Astrocyte of the spinal cord (primary cell): ENCODE data around the gene KATNB1.
A peak's percentile ranks its signal among the peaks of the same experiment; 100 is the strongest.

Experiments
- DNase-seq: peaks from one replicate; pipeline ENCODE4 v3.0.0; 2011; ENCODE audit warnings: low read depth, low spot score
- H3K4me3 ChIP-seq: 2 replicates; pipeline ENCODE4 v1.5.1; 2011; ENCODE audit warnings: low read depth, mild to moderate bottlenecking, low read length, moderate library complexity
- CTCF ChIP-seq: IDR thresholded peaks from 2 replicates; pipeline ENCODE4 v1.5.1; 2012; ENCODE audit warnings: low read depth, mild to moderate bottlenecking, low read length, inconsistent platforms
- in situ Hi-C: cut with HindIII; loops from 2 replicates; pipeline ENCODE4 v1.10.0; 2017; ENCODE audit warnings: low sequenced_read_pairs

The KATNB1 gene

DNA sequence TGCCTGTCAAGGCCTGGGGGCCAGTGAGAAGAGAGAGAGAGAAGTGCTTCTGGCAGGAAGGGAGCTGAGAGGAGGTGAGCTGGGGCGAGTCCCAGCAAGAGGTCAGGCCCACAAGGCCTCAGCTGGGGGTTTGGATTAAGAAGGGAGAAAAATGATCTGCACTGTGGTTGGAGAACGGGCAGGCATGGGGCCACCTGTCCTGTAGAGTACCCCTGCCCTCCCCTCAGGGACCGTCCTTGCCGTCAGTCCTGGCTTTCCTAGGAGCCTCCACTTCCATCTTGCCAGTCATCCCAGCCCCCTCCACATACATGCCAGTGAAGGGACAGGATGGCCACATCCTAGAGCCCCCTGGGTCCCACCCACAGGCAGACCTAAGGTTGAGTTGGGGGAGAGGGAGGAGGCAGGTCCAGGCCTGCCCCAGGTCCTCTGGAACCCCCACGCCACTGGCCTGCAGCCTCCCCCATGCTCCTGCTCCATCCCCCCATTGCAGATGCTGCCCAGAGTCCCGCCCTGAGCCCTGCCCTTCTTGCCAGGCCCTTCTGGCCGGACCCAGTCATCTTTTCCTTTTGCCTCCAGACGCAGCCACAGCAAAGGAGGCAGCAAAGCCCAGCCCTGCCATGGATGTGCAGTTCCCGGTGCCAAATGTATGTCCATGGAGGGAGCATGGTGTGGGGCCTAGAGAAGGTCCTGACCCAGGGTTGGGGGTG is 18.9 kb downstream of the KATNB1 start:
- in situ Hi-C loops = no loop called here
- TF ChIP-seq CTCF = no peak
- H3K4me3 ChIP-seq = no peak overlapping the region
- no peak for DNase-seq

DNA sequence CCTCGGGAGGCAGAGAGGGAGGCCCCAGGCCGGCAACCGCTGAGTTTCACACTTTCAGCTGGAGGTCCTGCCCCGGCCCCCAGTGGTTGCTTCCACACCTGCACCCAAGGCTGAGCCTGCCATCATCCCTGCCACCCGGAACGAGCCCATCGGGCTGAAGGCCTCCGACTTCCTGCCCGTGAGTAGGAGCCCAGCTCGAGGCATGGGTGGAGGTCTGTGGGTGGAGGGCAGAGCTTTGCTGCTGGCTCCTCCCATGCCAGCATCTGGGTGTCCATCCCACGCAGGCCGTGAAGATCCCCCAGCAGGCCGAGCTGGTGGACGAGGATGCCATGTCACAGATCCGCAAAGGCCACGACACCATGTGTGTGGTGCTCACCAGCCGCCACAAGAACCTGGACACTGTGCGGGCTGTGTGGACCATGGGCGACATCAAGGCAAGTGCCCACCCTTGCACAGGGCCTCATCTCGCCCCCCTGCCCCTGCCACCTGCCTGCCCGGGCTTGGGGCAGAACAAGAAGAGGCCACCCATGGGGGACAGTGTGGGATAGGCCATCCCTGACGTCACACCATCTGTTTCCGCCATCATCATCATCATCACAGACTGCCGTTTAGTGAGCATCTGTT is 19.6 kb downstream of the KATNB1 start:
- no peak overlapping the region for H3K4me3 ChIP-seq
- no peak for DNase-seq
- in situ Hi-C loops = no loop called here
- no peak for TF ChIP-seq CTCF

DNA sequence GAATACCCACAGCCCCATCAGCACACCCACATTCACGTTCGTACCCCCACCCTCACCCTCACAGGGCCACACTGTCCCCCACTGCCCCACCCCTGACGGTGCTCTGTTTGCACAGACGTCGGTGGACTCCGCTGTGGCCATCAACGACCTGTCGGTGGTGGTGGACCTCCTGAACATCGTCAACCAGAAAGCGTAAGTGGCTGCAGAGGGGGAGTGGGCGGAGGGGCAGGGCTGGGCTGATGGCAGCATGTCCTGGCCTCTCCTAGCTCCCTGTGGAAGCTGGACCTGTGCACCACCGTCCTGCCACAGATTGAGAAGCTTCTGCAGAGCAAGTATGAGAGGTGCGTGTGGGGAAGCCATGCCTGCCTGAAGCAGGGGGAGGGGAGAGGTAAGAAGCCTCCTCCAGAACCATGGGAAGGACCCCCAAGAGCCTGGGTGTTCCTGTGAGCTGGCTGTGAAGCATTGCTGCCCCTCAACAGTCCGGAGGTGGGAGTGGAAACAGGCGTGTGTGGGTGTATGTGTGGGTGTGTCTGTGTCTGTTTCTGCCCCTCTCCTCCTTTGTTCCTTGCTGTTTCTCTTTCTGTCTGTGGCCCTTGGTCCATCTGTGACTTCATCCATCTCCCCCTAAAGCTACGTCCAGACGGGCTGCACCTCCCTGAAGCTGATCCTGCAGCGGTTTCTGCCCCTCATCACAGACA is 20.3 kb downstream of the KATNB1 start:
- no peak for TF ChIP-seq CTCF
- no peak overlapping the region for H3K4me3 ChIP-seq
- in situ Hi-C loops = no loop called here
- no peak for DNase-seq

DNA sequence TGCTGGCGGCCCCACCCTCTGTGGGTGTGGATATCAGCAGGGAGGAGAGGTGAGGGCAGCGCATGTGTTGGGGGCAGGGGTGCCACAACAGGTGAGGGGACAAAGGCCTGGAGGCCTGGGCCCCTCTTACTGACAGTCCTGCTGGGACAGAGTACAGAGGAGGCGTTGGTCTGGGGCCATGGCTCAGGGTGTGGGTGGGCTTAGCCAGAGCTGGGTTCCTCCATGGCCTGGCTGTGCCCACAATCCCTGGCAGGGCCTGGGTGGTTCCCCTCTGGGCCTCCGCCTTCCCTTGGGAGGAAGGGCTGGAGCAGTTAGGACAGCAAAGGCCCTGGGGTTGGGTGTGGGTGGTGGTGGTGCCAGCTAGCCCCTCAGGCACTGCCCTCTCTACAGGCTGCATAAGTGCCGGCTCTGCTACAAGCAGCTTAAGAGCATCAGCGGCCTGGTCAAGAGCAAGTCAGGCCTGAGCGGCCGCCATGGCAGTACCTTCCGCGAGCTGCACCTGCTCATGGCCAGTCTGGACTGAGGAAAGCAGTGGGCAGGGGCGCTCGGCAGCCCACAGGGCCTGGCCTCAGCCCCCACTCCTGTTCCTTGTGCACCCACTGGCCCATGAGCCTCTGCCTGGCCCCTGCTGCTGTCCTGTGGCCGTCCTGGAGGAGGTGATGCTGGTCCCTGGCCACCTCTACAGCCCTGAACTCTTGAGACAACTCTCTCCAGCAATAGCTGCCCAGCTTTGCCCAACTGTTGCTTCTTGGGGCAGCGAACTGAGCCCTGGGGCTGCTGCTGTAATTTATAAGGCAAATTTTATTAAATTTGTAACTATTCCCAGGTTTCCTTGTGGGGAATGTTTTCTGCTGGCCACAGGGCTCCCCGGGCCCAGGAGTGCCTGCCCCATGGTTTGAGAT is 21.1 kb downstream of the KATNB1 start:
- in situ Hi-C loops = no loop called here
- TF ChIP-seq CTCF = no peak
- H3K4me3 ChIP-seq = no peak overlapping the region
- DNase-seq = no peak

DNA sequence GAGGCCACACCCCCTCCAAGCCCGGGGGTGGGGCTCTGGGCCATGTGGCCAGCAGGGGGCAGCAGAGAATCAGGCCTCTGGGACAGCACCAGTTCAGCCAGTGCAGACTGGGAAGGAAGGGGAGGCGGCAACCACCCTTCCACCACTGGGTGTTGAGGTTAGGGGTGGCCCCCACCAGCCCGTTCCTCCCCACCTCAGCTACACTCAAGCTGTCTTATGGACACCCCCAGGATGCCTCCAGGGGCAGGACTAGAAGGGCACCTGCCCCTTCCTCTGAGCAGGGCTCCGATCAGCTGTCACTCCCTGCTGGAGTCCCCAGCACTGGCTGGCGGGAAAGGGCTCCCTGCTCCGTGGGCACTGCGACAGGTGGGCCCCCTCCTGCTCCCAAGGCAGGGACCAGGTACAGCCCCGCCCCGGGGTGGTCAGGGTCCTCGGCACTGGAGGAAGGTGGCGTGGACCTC is 21.8 kb downstream of the KATNB1 start:
- peak; percentile 99 for TF ChIP-seq CTCF
- DNase-seq = peak; percentile 74
- no peak overlapping the region for H3K4me3 ChIP-seq
- in situ Hi-C loops = no loop called here

GRCh38 chr16:57757883-57758282 is 22.3 kb downstream of the KATNB1 start:
- in situ Hi-C loops = no loop called here
- TF ChIP-seq CTCF = no peak

More at GRCh38 chr16:57757883-57758282, 22.3 kb downstream of the KATNB1 start:
- no peak for DNase-seq
- H3K4me3 ChIP-seq = no peak overlapping the region
